Stimulated activated naive B cell treated with anti-CD40 and anti-IgM and Interleukin-4, amounts not matched to agents 10 μg/mL and 1 μg/mL and 100 μg/mL, for 72 hours (primary cell): ENCODE measurements around the gene MBD2.
A peak's percentile ranks its signal among the peaks of the same experiment; 100 is the strongest.
"Not testable (repeated sequence)": the region's sequence is repeated elsewhere in the genome, so short reads cannot be mapped to it uniquely, and the experiment has no call there.

ENCODE experiments used
- ATAC-seq, 2 donors: fragments of 150-1000 bp; cut with Tn5 transposase; replicated peaks; 2 replicates each; pipeline ENCODE4 v1.10.0; 2021; ENCODE audit warnings: moderate library complexity in 1 of 2
- DNase-seq: peaks from one replicate; pipeline ENCODE4 v3.0.0; 2021
- H3K27ac Mint-ChIP-seq: one replicate; pipeline ENCODE4 v1.8.0; 2022; ENCODE audit warnings: mild to moderate bottlenecking, mixed read lengths
- H3K27me3 Mint-ChIP-seq, 2 donors: one replicate each; pipeline ENCODE4 v1.8.0; 2022; ENCODE audit warnings: mixed read lengths in 2 of 2
- H3K36me3 Mint-ChIP-seq, 2 donors: one replicate each; pipeline ENCODE4 v1.8.0; 2022; ENCODE audit warnings: mixed read lengths in 2 of 2, mild to moderate bottlenecking in 1 of 2
- H3K4me1 Mint-ChIP-seq, 2 donors: one replicate each; pipeline ENCODE4 v1.8.0; 2022; ENCODE audit warnings: mixed read lengths in 2 of 2, mild to moderate bottlenecking in 1 of 2
- H3K4me3 Mint-ChIP-seq, 2 donors: one replicate each; pipeline ENCODE4 v1.8.0; 2022; ENCODE audit warnings: mild to moderate bottlenecking in 2 of 2, mixed read lengths in 2 of 2, moderate library complexity in 1 of 2
- H3K9me3 Mint-ChIP-seq, 2 donors: one replicate each; pipeline ENCODE4 v1.8.0; 2022; ENCODE audit warnings: mixed read lengths in 2 of 2, mild to moderate bottlenecking in 1 of 2

MBD2 gene, protein sequence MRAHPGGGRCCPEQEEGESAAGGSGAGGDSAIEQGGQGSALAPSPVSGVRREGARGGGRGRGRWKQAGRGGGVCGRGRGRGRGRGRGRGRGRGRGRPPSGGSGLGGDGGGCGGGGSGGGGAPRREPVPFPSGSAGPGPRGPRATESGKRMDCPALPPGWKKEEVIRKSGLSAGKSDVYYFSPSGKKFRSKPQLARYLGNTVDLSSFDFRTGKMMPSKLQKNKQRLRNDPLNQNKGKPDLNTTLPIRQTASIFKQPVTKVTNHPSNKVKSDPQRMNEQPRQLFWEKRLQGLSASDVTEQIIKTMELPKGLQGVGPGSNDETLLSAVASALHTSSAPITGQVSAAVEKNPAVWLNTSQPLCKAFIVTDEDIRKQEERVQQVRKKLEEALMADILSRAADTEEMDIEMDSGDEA

DNA sequence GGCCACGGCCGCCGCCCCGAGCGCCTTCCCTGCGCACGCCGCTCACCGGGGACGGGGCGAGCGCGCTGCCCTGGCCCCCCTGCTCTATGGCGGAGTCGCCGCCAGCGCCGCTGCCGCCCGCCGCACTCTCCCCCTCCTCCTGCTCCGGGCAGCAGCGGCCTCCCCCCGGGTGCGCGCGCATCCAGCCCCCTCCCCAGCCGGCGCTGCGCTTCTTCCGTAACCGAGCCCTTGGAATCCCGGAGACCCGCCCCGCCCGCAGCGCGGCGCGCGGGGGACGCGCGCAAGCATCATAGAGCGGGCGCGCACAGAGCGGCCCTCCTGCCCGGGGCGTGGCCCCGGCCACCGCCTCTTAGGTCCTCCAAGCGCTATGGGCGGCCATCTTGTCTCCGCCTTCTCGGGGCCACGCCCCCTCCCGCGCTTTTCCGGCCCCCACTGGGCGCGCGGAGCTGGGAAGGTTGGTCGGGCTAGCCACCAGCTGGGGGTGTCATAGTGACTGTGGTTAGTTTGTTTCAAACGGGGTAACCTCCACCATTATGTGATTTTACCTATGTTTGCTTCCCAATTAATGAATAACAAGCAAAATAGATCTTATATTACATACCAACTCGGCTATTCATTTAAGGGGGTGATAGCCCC lies at the start of gene MBD2:
MBD2 (minus strand) TSS at position 291 of the 636 bp plus-strand sequence; CDS start at position 181, 110 bp downstream.
- Mint-ChIP-seq H3K27me3 (no peaks in the 10 kb centered on the region), H3K4me1 (peaks cover 17 to 48% of the 10 kb centered on the region in 2 donors), H3K9me3 (no peaks in the 10 kb centered on the region), H3K27ac (peak within 1 kb of the TSS; percentile 97), H3K4me3 (peak within 1 kb of the TSS; percentile 88 to 94), H3K36me3 (peaks cover 10 to 18% of the 10 kb centered on the region in 2 donors)
- peak; percentile 94 for DNase-seq
- peak; percentile 91 to 95 for ATAC-seq

DNA sequence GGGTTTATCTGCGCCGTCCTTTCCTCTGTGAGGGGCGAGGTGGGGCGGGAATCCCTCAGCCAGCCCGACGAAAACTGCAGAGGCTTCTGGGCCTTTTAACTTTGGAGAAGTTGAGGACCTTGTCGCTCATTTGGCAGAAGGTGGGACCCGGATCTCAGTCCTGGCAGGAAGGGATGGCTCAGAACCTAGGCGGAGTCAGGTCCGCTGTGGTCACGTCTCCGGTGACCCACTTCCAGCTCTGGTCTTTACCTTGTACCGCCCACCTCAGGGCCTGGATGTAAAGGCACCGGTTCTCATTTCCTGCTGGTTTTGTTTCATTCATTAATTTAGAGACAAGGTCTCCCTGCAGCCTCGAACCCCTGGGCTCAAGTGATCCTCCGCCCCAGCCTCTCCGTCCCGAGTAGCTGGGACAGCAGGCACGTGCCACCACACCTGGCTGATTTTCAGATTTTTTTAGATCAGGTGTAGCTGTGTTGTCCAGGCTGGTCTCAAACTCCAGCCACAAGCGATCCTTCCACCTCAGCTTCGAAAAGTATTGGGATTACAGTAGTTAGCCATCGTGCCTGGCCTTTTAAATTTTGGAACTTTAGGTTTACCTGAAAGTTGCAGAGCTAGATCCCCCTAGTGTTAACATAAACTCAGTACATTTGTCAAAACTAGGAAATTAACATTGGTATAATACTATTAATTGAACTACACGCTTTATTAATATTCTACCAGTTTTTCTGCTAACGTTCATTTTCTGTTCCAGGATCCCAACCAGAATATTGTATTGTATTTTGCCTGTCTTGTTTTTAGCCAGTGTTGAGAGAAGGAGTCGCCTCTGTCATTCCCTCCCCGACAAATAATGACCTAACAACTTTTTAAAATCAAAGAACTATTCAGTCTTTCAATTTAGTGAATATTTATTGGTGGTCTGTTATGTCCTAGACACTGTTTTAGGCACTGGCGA lies 45.7 kb upstream of the MBD2 start:
- Mint-ChIP-seq H3K4me1 (peaks cover 14 to 38% of the 10 kb centered on the region in 2 donors), H3K27me3 (no peaks in the 10 kb centered on the region), H3K4me3 (peak overlapping the region; percentile 94 to 95), H3K9me3 (no peaks in the 10 kb centered on the region), H3K27ac (peak overlapping the region; percentile 99), H3K36me3 (peaks cover 0 to 2% of the 10 kb centered on the region in 2 donors)
- DNase-seq (peak; percentile 72), ATAC-seq (peak; percentile 68 to 69)

DNA sequence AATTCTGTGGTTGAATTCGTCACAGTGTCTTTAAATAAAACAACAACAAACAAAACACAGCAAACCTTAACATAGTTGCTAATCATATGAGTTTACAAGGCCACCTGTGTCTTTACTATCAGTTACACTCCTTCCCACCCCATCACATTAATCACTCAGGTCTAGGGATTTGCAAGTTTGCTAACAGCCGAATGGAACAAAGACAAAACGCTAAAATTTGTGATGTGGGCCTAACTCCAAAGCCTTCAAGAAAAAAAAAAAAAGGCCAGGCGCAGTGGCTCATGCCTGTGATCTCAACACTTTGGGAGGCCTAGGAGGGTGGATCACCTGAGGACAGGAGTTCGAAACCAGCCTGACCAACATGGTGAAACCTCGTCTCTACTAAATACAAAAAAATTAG lies 44.3 kb upstream of the MBD2 start:
- H3K9me3 Mint-ChIP-seq = no peaks in the 10 kb centered on the region
- ATAC-seq (no peak), DNase-seq (no peak)
- no peaks in the 10 kb centered on the region for H3K27me3 Mint-ChIP-seq
- peaks cover 18 to 52% of the 10 kb centered on the region in 2 donors for H3K4me1 Mint-ChIP-seq
- peak overlapping the region; percentile 94 to 95 for H3K4me3 Mint-ChIP-seq
- H3K27ac Mint-ChIP-seq = peak overlapping the region; percentile 99
- H3K36me3 Mint-ChIP-seq = peaks cover 0 to 4% of the 10 kb centered on the region in 2 donors

DNA sequence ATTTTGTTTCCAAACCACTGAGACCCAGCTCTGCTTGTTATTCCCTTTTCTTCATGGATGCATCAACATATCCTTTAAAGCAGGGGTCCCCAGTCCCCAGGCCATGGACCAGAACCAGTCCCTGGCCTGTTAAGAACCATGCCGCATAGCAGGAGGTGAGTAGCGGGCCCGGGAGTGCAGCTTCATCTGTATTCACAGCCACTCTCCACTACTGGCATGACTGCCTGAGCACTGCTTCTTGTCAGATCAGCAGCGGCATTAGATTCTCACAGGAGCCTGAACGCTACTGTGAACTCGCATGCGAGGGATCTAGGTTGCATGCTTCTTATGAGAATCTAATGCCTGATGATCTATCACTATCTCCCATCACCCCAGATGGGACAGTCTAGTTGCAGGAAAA lies 43.2 kb upstream of the MBD2 start:
- no peak for DNase-seq
- Mint-ChIP-seq H3K9me3 (no peaks in the 10 kb centered on the region), H3K36me3 (peaks cover 0 to 5% of the 10 kb centered on the region in 2 donors), H3K27me3 (no peaks in the 10 kb centered on the region), H3K27ac (no peak overlapping the region), H3K4me1 (peaks cover 19 to 54% of the 10 kb centered on the region in 2 donors), H3K4me3 (no peak overlapping the region)
- ATAC-seq = no peak

DNA sequence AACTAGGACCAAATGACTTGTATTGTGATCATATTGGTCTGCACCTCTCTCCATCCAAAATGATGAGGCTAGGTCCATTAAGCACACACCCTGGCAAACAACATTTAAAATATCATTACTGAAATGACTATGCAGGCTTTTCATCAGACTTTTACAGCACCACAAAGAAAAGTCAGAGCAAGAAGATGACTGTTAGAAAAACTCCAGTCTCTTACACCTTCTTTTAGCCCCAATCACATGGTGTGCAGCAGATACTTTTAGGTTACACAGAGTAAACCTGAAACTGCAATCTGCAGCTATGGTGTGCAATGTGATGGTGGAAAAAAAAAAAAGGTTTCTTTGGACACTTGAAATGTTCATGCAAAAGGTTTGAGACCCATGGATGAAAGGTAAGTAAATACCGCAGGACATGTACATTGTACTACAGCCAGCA lies 39.5 kb upstream of the MBD2 start:
- Mint-ChIP-seq H3K9me3 (no peaks in the 10 kb centered on the region), H3K27ac (peak overlapping the region; percentile 86), H3K36me3 (peaks cover 0 to 5% of the 10 kb centered on the region in 2 donors), H3K4me1 (peaks cover 30 to 64% of the 10 kb centered on the region in 2 donors), H3K4me3 (peak overlapping the region; percentile 19 to 66), H3K27me3 (no peaks in the 10 kb centered on the region)
- ATAC-seq = peak; percentile 80 to 83
- peak; percentile 34 for DNase-seq

DNA sequence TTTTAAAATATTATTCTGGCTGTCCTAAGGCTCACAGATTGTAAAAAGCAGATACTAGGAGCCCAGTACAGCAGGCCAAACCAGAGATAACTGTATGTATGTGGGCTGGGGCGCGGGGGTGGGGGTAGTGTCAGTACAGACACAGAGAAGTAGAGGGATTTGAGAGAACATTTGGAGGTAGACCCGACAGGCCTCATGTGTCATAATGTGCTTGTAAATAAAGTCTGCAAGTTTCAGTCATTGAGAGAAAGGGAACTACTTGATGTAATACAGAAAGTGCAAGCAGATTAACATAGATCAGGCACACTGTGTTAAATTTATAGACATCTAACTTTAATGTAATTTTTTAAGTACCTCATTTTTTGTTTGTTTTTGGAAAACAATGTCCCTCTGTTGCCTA lies 37.4 kb upstream of the MBD2 start:
- DNase-seq (peak; percentile 41), ATAC-seq (peak; percentile 80 to 84)
- Mint-ChIP-seq H3K27me3 (no peaks in the 10 kb centered on the region), H3K4me1 (peaks cover 29 to 59% of the 10 kb centered on the region in 2 donors), H3K9me3 (no peaks in the 10 kb centered on the region), H3K4me3 (peak overlapping the region; percentile 59 to 69), H3K36me3 (peaks cover 0 to 5% of the 10 kb centered on the region in 2 donors), H3K27ac (peak overlapping the region; percentile 93)

DNA sequence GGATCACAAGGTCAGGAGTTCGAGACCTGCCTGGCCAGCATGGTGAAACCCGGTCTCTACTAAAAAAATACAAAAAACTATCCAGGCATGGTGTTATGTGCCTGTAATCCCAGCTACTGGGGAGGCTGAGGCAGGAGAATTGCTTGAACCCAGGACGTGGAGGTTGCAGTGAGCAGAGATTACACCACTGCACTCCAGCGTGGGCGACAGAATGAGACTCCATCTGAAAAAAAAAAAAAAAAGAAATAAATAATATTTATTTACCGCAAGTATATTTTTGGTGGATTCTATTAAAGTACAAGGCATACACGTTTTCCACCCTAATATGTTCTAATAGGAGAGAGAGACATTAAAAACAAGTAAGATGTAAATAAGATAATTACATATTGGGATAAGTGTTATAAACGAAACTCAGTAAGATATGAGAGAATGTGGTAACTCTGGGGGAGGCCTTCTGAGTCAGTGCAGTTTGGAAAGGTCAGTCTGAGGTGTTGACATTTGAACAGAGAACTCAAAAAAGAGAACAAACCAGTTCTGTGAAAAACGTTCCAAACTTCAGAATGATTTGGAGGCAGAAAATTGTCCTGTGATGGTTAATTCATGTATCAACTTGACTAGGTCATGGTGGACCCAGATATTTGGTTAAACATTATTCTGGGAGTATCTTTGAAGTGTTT lies 36.1 kb upstream of the MBD2 start:
- H3K36me3 Mint-ChIP-seq = peaks cover 0 to 3% of the 10 kb centered on the region in 2 donors
- peaks cover 24 to 47% of the 10 kb centered on the region in 2 donors for H3K4me1 Mint-ChIP-seq
- peak overlapping the region; percentile 95 for H3K27ac Mint-ChIP-seq
- peak; percentile 66 to 73 for ATAC-seq
- no peaks in the 10 kb centered on the region for H3K9me3 Mint-ChIP-seq
- no peaks in the 10 kb centered on the region for H3K27me3 Mint-ChIP-seq
- peak; percentile 47 for DNase-seq
- peak overlapping the region; percentile 54 to 73 for H3K4me3 Mint-ChIP-seq

DNA sequence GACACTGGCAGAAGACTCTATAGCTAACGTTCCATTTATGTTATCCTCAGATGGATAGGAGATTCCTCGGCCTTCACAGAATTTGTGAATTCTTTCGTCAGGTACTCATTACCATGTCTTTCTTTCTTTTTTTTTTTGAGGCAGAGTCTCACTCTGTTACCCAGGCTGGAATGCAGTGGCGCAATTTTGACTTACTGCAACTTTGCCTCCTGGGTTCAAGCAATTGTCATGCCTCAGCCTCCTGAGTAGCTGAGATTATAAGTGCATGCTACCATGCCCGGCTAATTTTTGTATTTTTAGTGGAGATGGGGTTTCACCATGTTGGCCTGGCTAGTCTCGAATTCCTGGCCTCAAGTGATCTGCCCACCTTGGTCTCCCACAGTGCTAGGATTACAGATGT lies 33.3 kb upstream of the MBD2 start:
- ATAC-seq, DNase-seq, H3K4me3 Mint-ChIP-seq, H3K27ac Mint-ChIP-seq, H3K36me3 Mint-ChIP-seq, H3K9me3 Mint-ChIP-seq, H3K27me3 Mint-ChIP-seq: not testable (repeated sequence)
- peaks cover 19 to 31% of the 10 kb centered on the region in 2 donors for H3K4me1 Mint-ChIP-seq

DNA sequence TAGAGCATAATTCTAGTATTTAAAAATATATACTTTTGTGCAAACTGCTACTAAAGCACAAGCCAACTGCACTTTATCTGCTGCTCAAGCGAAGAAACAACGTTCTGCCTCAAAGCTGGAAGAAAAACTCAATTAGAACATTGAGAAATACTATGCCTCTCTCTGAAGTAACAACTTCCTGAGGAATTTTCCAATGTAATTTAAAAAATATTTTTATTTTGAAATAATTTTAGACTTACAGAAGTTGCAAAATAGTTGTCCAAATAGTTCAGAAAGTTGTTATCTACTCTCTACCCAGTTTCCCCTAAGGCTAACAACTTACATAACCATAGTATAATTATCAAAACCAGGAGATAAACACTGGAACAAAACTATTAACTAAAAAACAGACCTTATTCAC lies 32.5 kb upstream of the MBD2 start:
- Mint-ChIP-seq H3K4me1 (peaks cover 21 to 33% of the 10 kb centered on the region in 2 donors), H3K4me3 (no peak overlapping the region), H3K9me3 (no peaks in the 10 kb centered on the region), H3K36me3 (no peaks in the 10 kb centered on the region), H3K27ac (no peak overlapping the region), H3K27me3 (no peaks in the 10 kb centered on the region)
- no peak for ATAC-seq
- DNase-seq = no peak

DNA sequence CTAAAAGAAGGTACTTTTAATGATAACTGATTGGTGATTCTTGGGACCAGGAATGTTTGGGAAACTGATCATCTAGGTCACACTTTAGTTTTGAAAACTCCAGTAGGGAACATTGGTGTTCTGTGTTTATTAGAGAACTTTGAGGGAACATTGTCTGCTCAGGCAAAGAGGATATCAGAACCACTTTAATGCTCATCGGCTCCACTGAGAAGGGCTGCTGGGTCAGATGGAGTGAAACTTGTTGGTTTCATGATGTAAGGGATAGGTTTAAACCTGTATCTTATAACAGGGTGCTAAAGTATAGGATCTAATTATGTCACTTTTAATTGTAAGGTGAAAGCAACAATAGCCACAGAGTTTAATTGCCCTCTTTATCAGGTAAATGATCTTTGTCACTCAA lies 30.7 kb upstream of the MBD2 start:
- DNase-seq = no peak
- no peak for ATAC-seq
- Mint-ChIP-seq H3K27ac (no peak overlapping the region), H3K27me3 (no peaks in the 10 kb centered on the region), H3K36me3 (peaks cover 0 to 3% of the 10 kb centered on the region in 2 donors), H3K4me3 (no peak overlapping the region), H3K4me1 (peaks cover 19 to 33% of the 10 kb centered on the region in 2 donors), H3K9me3 (peaks cover 3% of the 10 kb centered on the region in 2 donors)

DNA sequence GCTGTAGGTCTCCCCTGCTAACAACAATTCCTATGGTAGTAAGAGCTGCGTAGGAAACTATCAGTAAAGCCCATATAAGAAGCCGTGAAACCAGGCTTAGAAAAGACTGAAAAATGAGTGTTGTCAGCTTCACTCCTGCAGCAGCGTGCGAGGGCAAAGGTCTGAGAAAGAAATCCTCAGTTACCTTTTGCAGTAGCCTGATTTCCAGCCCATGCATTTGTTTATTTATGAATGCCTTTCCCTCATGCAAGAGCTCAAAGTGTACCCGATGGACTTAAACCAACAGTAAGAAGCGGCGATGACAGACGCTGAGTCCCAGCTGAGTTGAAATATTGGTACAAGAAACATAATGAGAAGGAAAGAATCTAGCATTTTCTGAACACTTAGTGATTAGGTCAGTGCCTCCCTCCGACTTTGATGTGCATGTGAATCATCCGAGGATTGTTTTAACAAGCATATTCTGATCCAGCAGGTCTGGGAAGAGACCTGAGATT lies 29.8 kb upstream of the MBD2 start:
- peaks cover 4 to 6% of the 10 kb centered on the region in 2 donors for H3K9me3 Mint-ChIP-seq
- H3K4me1 Mint-ChIP-seq = peaks cover 19 to 32% of the 10 kb centered on the region in 2 donors
- H3K27ac Mint-ChIP-seq = peak overlapping the region; percentile 56
- no peaks in the 10 kb centered on the region for H3K27me3 Mint-ChIP-seq
- H3K36me3 Mint-ChIP-seq = peaks cover 0 to 4% of the 10 kb centered on the region in 2 donors
- H3K4me3 Mint-ChIP-seq = no peak overlapping the region
- DNase-seq = no peak
- ATAC-seq = no peak

DNA sequence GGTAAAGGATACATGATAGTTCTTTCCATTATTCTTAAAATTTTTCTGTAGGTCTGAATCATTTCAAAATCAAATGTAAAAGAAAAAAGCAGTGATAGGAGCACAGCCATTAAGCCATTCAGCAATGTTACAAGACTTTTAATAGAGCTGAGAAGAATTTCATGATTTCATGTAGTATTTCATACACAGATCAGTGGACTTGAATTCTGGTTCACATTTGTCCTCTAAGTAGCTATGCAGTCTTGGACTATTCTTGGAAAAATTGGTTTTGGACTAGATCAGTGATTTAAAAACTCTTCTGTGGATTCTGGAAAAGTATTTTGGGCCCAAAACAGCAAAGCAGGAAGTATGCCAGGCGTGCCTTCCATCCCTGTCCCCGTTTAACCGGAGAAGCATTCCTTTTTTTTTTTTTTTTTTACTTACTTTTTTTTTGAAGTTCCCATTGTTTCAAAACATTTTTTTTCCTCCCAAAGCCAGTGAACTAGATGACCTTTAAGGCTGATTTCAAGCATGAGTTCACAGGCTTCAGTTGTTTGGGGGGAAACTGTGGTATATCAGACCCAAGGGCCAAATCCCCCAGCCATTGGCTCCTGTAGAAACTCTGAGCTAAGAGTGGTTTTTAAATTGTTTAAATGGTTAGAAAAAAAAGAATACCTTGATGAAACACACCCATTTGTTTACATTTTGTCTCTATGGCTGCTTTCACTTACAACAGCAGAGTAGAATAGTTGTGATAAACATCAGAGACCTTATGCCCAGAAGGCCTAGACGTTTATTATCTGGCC lies 27.3 kb upstream of the MBD2 start:
- Mint-ChIP-seq H3K27me3 (no peaks in the 10 kb centered on the region), H3K4me3 (peak overlapping the region in 1 of 2 donors; percentile 11), H3K9me3 (peaks cover 4 to 6% of the 10 kb centered on the region in 2 donors), H3K4me1 (peaks cover 26 to 42% of the 10 kb centered on the region in 2 donors), H3K27ac (no peak overlapping the region), H3K36me3 (peaks cover 0 to 4% of the 10 kb centered on the region in 2 donors)
- no peak for DNase-seq
- peak in 1 of 2 donors; percentile 28 for ATAC-seq
